HK-2 (cell line): ENCODE results near the gene PRKAR1B.

ENCODE experiments used
- DNase-seq: peaks from one replicate; pipeline ENCODE4 v3.0.0-alpha.2; 2018; ENCODE audit not compliant: unreplicated experiment

The PRKAR1B gene

GRCh38 chr7:603152-603951, 123.7 kb downstream of the PRKAR1B start:
- DNase-seq: no peak

GRCh38 chr7:602341-603141, 124.5 kb downstream of the PRKAR1B start:
- DNase-seq: no peak

GRCh38 chr7:601595-602340, 125.3 kb downstream of the PRKAR1B start:
- DNase-seq: peak; percentile 11

GRCh38 chr7:601036-601594, 126.0 kb downstream of the PRKAR1B start:
- DNase-seq: no peak

- no peak for DNase-seq
Measured at GRCh38 chr7:600149-601035, 126.7 kb downstream of the PRKAR1B start.

GRCh38 chr7:598899-599298, 128.2 kb downstream of the PRKAR1B start:
- no peak for DNase-seq

GRCh38 chr7:597348-598178, 129.5 kb downstream of the PRKAR1B start:
- no peak for DNase-seq

- DNase-seq: no peak
Measured at GRCh38 chr7:596819-597182, 130.3 kb downstream of the PRKAR1B start.

GRCh38 chr7:596071-596818, 130.8 kb downstream of the PRKAR1B start:
- DNase-seq: no peak

GRCh38 chr7:595621-596010, 131.5 kb downstream of the PRKAR1B start:
- no peak for DNase-seq

GRCh38 chr7:594920-595620, 132.0 kb downstream of the PRKAR1B start:
- no peak for DNase-seq

GRCh38 chr7:594212-594913, 132.7 kb downstream of the PRKAR1B start:
- DNase-seq: no peak

- no peak for DNase-seq
Measured at GRCh38 chr7:593324-594115, 133.6 kb downstream of the PRKAR1B start.

- no peak for DNase-seq
Measured at GRCh38 chr7:591856-592628, 135.0 kb downstream of the PRKAR1B start.

GRCh38 chr7:590731-591551, 136.1 kb downstream of the PRKAR1B start:
- DNase-seq: no peak
